Measurements from ENCODE around the gene NCOR1.
"Not testable (repeated sequence)": the region's sequence is repeated elsewhere in the genome, so short reads cannot be mapped to it uniquely, and the experiment has no call there.

NCOR1 gene

GRCh38 chr17:16215965-16216316 lies 607 bp upstream of the NCOR1 start:
- H3K27me3 ChIP-seq (ENCODE audit: insufficient read depth, poor library complexity, severe bottlenecking): no peaks in the 10 kb centered on the region
- peaks cover 12% of the 10 kb centered on the region for H3K4me1 ChIP-seq (ENCODE audit: insufficient read depth, poor library complexity, severe bottlenecking)
- H3K4me3 ChIP-seq (ENCODE audit: severe bottlenecking): peak overlapping the region; percentile 64
- H3K36me3 ChIP-seq (ENCODE audit: low read depth): peaks cover 17% of the 10 kb centered on the region
- no peak; the same call in 2 of the 3 replicates for ATAC-seq (ENCODE audit: low read depth)
- no peak for TF ChIP-seq CTCF (IDR thresholded peaks at IDR 0.05; ENCODE audit: poor library complexity, severe bottlenecking)
- peak; percentile 63 for DNase-seq (ENCODE audit: low spot score)
- H3K27ac ChIP-seq (ENCODE audit: poor library complexity, severe bottlenecking): peak overlapping the region; percentile 85
- no peaks in the 10 kb centered on the region for H3K9me3 ChIP-seq (ENCODE audit: severe bottlenecking)

GRCh38 chr17:16215002-16215272 lies 397 bp downstream of the NCOR1 start:
- peak overlapping the region; percentile 85 for H3K27ac ChIP-seq (ENCODE audit: poor library complexity, severe bottlenecking)
- peak; percentile 52 for ATAC-seq (ENCODE audit: low read depth)
- DNase-seq (ENCODE audit: low spot score): peak; percentile 66
- no peaks in the 10 kb centered on the region for H3K9me3 ChIP-seq (ENCODE audit: severe bottlenecking)
- H3K4me3 ChIP-seq (ENCODE audit: severe bottlenecking): peak overlapping the region; percentile 64
- TF ChIP-seq CTCF (IDR thresholded peaks at IDR 0.05; ENCODE audit: poor library complexity, severe bottlenecking): no peak
- H3K36me3 ChIP-seq (ENCODE audit: low read depth): peaks cover 10% of the 10 kb centered on the region
- H3K27me3 ChIP-seq (ENCODE audit: insufficient read depth, poor library complexity, severe bottlenecking): no peaks in the 10 kb centered on the region
- H3K4me1 ChIP-seq (ENCODE audit: insufficient read depth, poor library complexity, severe bottlenecking): peaks cover 12% of the 10 kb centered on the region

- DNase-seq (ENCODE audit: low spot score): no peak
- no peaks in the 10 kb centered on the region for H3K9me3 ChIP-seq (ENCODE audit: severe bottlenecking)
- no peaks in the 10 kb centered on the region for H3K27me3 ChIP-seq (ENCODE audit: insufficient read depth, poor library complexity, severe bottlenecking)
- peaks cover 5% of the 10 kb centered on the region for H3K36me3 ChIP-seq (ENCODE audit: low read depth)
- peak overlapping the region; percentile 85 for H3K27ac ChIP-seq (ENCODE audit: poor library complexity, severe bottlenecking)
- no peak for TF ChIP-seq CTCF (IDR thresholded peaks at IDR 0.05; ENCODE audit: poor library complexity, severe bottlenecking)
- peak overlapping the region; percentile 64 for H3K4me3 ChIP-seq (ENCODE audit: severe bottlenecking)
- peak; percentile 18 for ATAC-seq (ENCODE audit: low read depth)
- peaks cover 12% of the 10 kb centered on the region for H3K4me1 ChIP-seq (ENCODE audit: insufficient read depth, poor library complexity, severe bottlenecking)
Observed at GRCh38 chr17:16214190-16215001, 938 bp downstream of the NCOR1 start.

- H3K27me3 ChIP-seq (ENCODE audit: insufficient read depth, poor library complexity, severe bottlenecking): no peaks in the 10 kb centered on the region
- no peaks in the 10 kb centered on the region for H3K36me3 ChIP-seq (ENCODE audit: low read depth)
- peaks cover 13% of the 10 kb centered on the region for H3K4me1 ChIP-seq (ENCODE audit: insufficient read depth, poor library complexity, severe bottlenecking)
- H3K9me3 ChIP-seq (ENCODE audit: severe bottlenecking): no peaks in the 10 kb centered on the region
- DNase-seq (ENCODE audit: low spot score) (no peak), ATAC-seq (ENCODE audit: low read depth) (no peak)
- no peak overlapping the region for H3K27ac ChIP-seq (ENCODE audit: poor library complexity, severe bottlenecking)
- H3K4me3 ChIP-seq (ENCODE audit: severe bottlenecking): no peak overlapping the region
- no peak for TF ChIP-seq CTCF (IDR thresholded peaks at IDR 0.05; ENCODE audit: poor library complexity, severe bottlenecking)
Observed at GRCh38 chr17:16212793-16213192, 2.5 kb downstream of the NCOR1 start.

GRCh38 chr17:16211590-16211989 lies 3.7 kb downstream of the NCOR1 start:
- H3K4me1 ChIP-seq (ENCODE audit: insufficient read depth, poor library complexity, severe bottlenecking): peaks cover 18% of the 10 kb centered on the region
- no peak overlapping the region for H3K27ac ChIP-seq (ENCODE audit: poor library complexity, severe bottlenecking)
- no peaks in the 10 kb centered on the region for H3K36me3 ChIP-seq (ENCODE audit: low read depth)
- TF ChIP-seq CTCF (IDR thresholded peaks at IDR 0.05; ENCODE audit: poor library complexity, severe bottlenecking): no peak
- ATAC-seq (ENCODE audit: low read depth): no peak
- no peak for DNase-seq (ENCODE audit: low spot score)
- no peaks in the 10 kb centered on the region for H3K9me3 ChIP-seq (ENCODE audit: severe bottlenecking)
- no peak overlapping the region for H3K4me3 ChIP-seq (ENCODE audit: severe bottlenecking)
- H3K27me3 ChIP-seq (ENCODE audit: insufficient read depth, poor library complexity, severe bottlenecking): no peaks in the 10 kb centered on the region

GRCh38 chr17:16204763-16205162 lies 10.6 kb downstream of the NCOR1 start:
- Histone ChIP-seq H3K4me1 (ENCODE audit: insufficient read depth, poor library complexity, severe bottlenecking) (peaks cover 36% of the 10 kb centered on the region), H3K27ac (ENCODE audit: poor library complexity, severe bottlenecking) (peak overlapping the region; percentile 26)
- H3K4me3 ChIP-seq (ENCODE audit: severe bottlenecking); DNase-seq (ENCODE audit: low spot score); H3K9me3 ChIP-seq (ENCODE audit: severe bottlenecking); H3K27me3 ChIP-seq (ENCODE audit: insufficient read depth, poor library complexity, severe bottlenecking); ATAC-seq (ENCODE audit: low read depth); H3K36me3 ChIP-seq (ENCODE audit: low read depth): not testable (repeated sequence)
